Measurements from ENCODE around the gene GALP.
"Not testable (repeated sequence)": the region's sequence is repeated elsewhere in the genome, so short reads cannot be mapped to it uniquely, and the experiment has no call there.

Gene GALP

DNA sequence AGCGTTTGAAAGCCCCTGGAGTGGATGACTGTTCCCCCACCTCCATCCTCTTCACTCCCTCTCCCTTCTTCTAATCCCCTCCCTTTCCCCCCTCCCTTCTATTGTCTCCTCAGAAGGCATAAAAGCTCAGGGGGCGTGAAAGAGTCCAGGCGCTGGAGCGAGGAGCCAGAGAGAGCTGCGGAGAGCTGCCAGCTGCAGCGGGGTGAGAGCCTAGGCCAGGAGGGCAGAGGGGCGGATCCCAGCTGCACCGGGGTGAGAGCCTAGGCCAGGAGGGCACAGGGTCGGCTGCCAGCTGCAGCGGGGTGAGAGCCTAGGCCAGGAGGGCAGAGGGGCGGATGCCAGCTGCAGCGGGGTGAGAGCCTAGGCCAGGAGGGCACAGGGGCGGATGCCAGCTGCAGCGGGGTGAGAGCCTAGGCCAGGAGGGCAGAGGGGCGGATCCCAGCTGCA lies at the start of gene GALP:
GALP (plus strand) TSS at position 148 of the 447 bp plus-strand sequence. CDS start 1,101 bp downstream, outside the sequence.
- not testable (repeated sequence) for DNase-seq (ENCODE audit: low read depth in 2 of 2)

DNA sequence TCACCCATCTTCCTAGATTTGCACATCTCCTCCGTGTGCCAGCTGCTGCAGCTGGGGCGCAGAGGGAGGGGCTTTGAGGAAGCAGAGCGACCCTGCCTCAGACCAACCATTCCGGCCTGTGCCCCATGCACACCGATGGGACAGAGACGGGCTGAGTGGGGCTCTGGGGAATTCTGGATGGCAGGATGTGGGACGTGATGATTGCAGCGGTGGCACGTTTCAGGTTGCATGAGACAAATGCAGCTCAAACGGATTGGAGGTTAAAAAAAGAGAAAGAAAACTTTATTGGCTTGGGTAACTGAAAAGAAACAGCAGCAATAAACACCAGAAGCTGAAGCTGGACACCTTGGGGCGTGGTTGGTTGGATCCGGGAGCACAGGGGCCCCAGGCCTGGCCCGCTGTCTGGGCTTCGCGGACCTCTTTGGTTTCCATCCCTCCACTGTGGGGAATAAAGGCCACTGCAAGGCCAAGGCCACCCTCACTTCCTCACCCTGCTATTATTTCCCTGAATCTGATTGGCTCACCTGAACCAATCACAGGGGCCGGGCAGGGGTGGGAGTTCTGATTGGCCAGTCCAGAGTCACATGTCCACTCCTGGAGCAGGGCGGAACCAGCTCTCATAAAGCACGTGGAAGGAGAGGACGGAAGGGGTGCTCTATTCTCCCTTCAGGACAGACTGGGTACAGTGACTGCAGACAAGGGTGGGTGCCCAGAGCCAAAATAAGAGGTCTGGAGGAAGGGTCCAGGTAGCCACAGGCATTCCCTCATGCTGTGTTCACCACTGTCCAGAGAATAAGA lies 48.6 kb upstream of the GALP start:
- DNase-seq (ENCODE audit: low read depth in 2 of 2), result no peak

DNA sequence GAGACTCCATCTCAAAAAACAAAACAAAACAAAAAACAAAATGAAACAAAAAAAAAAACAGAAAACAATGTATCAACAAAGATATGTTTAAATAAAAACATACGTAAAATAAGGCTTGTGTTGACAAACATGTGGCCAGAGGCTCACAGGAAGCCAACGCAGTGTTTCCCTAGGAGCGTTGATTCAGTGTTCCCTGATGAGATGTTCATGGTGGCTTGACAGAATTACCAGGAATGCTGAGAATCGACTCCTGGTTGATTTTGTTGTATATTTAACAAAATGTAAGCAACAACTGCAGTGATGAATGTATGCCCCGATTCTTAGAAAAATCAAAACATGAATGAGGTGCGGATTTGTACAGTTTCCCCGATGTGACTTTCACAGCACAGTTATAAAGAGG lies 45.8 kb upstream of the GALP start:
- no peak for DNase-seq (ENCODE audit: low read depth in 2 of 2)

DNA sequence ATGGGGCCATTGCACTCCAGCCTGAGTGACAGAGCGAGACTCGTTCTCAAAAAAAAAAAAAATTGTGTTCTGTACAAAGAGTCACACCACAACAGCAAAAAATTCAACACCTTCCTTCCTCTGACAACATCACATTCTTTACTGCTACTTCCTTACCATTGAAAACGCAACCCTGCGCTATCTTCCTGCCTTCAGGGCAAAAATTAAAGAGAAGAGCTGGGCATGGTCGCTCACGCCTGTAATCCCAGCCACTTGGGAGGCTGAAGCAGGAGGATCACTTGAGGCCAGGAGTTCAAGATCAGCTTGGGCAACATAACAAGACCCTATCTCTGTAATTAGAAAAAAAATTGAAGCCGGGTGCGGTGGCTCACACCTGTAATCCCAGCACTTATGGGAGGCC lies 44.2 kb upstream of the GALP start:
- no peak for DNase-seq (ENCODE audit: low read depth in 2 of 2)

DNA sequence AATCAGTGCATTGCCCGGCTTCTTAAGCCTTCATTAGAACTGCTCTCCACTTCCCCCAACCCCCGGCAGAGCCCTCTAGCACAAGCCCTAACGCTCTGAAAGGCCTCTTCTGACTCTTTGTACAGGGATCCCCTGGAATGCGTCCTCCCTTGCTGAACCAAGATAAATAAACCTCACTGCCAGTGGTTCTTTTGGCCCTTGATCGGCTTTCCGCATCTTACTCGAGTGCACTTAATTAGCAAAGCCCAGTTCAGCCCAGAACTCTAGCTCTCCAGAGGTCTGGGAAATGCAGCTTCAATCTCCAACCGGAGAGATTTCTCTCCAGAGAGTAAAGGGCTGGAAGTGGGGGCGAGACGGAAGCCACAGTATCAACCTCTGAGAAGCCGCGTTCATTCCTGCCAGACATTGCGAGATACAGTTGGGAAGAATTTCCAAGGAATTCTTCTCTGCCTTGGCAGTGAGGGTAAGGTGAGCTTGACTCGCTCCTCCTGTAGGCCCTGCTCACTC lies 43.4 kb upstream of the GALP start:
- DNase-seq (ENCODE audit: low read depth in 2 of 2), result no peak

DNA sequence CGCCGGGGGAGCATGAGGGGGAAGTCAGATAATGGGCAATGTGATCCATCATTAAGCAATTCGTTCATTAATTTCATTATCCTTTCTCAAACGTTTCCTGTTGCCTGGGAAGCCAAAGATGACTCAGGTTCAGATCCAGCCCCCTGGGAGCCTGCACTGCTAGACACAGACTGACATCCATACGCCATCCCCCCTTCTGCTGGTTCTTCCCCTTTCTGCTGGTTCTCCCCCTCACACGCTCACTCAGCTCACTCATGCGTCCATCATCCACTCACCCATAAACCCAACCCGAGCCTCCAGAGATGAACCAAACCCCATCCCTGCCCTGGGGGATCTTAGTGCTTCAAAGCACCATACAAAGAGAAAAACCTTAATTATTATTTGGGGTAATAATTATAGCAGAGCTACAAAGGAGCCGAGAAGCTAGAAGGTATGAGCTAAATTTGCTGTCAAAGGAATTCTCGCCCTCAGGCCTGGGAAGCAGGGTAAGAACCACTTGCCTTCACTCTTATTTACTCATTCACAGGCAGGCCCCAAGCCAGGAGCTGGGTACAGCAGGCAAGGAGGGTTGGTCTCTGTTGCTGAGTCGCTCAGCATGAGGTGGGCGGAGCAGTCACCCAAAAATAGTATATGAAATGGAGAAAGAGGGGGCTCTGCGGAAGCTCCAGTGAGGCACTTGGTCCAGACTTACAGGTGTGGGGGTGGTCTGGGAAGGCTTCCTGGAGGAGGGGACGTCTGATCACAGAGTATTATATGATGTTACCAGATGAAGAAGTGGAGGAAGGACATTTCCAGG lies 41.8 kb upstream of the GALP start:
- DNase-seq (ENCODE audit: low read depth in 2 of 2), result no peak

DNA sequence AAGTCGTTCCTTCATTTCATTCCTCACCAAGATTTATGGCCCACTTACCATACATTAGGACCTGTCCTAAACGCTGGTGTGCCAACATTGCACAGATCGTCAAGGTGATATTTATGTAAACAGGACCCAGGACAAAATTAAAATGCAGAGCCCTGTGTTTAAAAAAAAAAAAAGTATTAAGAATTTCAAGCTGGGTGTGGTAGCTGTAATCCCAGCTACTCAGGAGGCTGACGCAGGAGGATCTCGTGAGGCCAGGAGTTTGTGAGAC lies 41.2 kb upstream of the GALP start:
- no peak for DNase-seq (ENCODE audit: low read depth in 2 of 2)

DNA sequence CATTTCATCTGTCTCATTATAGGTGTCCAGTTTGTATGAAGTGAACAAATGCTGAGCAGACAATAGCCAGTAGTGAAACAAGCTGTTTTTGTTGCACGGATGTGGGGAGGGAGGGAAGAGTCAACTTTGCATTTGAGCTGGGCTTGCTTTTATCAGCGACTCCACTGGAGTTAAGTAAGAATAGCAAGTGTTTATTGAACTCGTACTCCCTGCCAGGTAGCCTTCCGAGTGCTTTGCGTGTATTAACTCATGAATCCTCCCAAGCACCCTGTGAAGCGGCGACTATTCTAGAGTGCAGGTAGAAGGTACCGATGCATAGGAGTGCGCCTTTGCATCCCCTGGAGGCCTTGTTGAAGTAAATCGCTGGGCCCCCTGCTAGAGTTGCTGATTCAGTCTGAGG lies 39.4 kb upstream of the GALP start:
- DNase-seq (ENCODE audit: low read depth in 2 of 2), result no peak

DNA sequence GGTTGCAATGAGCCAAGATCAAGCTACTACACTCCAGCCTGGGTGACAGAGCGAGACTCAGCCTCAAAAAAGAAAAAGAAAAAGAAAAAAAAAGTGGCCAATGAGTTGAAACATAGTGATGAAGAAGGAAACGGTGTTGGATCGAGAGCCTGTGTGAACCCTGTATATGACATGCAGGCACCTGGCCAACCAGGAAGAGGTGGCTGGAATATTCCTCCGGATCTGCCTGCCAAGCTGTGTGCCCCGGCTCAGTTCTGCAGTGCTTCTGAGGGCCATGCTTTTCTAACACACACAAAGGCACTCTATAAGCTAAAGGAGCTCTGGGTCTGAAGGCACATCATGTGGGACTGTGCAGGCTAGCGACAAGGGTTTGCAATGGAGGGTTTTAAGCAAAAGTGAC lies 38.4 kb upstream of the GALP start:
- DNase-seq (ENCODE audit: low read depth in 2 of 2), result no peak

DNA sequence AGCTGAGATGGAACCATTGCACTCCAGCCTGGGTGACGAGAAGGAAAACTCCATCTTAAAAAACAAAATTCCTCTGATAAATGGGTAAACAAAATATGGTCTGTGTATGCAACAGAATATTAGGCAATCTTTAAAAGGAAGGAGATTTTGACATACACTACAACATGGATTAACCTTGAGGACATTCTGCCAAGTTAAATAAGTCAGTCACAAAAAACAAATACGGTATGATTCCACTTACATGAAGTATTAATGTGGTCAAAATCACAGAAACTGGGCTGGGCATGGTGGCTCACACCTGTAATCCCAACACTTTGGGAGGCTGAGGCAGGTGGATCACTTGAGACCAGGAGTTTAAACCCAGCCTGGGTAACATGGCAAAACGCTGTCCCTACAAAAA lies 37.7 kb upstream of the GALP start:
- no peak for DNase-seq (ENCODE audit: low read depth in 2 of 2)

DNA sequence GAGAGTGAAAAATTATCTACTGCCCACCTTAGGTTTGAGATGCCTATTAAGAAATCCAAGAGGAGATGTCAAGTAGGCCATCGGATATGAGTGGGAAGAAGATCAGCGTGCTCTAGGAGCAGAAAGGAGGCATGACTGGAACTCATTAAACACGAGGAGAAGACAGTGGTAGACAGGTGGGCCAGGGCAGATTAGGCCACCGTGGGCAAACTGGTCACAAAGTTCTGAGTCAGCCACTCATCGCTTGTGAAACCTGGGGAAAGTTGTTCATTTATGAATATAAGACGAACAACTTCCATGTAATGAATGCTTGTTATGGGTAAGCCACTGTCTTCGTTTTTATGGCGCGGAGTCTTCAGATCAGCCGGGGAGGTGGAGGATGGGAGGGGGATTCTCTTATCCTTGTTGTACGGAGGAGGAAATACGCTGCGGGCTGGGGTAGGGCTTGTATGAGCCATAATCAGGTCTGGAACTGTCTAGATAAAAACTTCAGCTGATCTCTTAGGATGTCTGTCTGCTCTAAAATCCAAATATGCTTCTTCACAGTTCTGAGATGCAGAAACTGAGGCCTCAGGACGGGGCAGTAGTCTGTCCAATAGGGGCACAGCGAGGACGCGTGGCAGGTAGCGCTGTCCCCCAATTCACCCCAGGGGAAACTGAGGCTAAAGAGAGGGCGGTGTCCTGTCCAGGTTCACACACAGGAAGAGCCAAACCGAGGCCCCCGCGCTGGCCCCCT lies 35.8 kb upstream of the GALP start:
- DNase-seq (ENCODE audit: low read depth in 2 of 2), result no peak

DNA sequence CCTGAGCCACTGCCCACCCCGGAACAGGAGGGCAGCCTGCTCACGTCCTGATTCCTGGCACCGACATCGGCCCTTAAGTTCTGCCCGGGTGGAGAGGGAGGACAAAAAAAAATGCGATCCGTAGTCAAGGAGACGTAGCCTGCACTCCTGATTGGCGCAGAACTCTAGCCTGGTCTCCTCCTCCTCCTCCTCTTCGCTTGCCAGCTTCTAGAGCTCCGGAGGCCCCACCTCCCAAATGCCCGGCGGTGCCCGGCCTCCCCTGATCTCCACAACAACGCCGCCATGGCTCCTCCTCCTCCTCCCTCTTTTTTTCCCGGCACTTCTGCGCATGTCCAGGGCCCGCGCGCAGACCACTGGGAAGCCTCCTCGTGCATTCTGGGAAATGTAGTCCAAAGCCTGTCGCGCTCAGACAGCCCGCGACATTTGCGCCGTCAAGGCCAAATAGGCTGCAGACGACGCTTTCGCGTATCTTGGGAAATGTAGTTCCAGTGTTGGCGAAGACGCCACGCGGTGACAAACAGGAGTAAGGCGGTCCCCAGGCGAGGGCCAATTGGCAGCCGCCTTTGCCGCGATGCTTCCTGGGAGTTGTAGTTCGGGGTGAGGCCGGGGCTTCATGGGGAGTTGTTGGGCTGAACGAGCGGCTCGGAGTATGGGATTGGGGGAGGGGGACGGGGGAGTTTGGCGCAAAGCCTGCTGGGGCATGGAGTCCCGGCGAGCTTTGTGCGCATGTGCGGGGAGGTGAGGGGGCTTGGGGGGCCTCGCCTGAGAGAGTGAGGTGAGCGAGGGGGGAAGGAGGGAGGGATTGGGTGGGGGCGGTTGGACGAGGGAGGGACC lies 35.0 kb upstream of the GALP start, which contains the start of gene ZNF444:
ZNF444 (plus strand) TSS at position 705 of the 834 bp plus-strand sequence. CDS start 5,625 bp downstream, outside the sequence.
- peak; percentile 99 to 100 for DNase-seq (ENCODE audit: low read depth in 2 of 2)

DNA sequence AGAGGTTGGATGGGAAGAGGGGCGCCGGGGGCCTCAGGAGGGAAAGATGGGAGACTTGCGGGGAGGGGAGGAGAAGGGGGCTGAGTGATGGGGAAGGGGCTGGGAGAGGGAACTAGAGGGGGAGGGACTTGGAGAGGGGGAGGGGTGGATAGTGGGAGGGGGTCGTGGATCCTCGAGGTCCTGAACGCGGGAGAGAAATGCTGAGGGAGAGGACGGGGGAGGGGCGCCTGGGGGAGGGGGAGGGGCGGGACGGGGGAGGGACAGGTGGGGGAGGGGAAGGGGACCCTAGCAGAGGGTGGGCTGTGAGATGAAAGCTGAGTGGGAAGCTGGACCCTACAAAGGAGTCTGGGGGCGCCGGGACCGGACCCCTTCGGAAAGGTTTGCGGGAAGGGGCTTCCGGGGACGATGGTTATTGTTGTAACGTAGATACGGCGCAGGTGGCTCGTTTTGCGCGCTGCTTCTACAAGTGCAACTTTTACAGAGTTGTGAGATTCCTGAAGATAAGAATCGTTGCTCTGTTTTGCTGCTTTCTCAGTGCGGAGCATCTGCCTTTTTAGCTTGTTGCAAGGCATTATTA lies 34.3 kb upstream of the GALP start:
- no peak for DNase-seq (ENCODE audit: low read depth in 2 of 2)

DNA sequence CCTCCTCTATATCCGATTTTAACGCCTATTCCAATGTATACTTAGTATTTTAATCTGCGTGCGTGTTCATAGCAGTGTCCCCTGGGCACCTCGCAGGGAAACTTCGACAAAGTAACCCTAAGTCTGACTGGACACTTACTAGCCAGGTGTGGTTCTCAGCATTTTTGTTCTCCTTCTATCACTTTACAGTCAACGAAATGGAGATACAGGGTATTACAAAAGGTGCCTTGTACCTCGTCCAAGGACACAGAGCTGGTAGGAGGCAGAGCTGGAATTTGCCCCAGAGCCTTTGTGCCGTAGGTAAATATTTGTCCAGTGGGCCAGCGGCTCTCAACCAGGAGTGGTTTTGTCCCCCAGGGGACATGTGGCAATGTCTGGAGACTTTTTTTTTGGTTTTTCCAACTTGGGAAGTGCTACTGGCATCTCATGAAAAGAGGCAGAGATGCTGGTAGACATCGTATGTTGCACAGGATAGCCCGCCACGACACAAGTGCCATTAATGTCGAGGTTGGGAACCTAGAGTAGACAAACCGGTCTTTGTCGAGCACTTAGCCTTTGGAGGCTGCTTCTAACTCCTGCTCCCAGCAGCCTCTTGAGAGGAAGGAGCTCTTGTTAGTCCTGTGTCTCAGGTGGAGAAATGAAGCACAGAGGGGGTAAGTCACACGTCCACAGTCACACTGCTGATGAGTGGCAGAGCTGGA lies 33.6 kb upstream of the GALP start:
- DNase-seq (ENCODE audit: low read depth in 2 of 2), result no peak

DNA sequence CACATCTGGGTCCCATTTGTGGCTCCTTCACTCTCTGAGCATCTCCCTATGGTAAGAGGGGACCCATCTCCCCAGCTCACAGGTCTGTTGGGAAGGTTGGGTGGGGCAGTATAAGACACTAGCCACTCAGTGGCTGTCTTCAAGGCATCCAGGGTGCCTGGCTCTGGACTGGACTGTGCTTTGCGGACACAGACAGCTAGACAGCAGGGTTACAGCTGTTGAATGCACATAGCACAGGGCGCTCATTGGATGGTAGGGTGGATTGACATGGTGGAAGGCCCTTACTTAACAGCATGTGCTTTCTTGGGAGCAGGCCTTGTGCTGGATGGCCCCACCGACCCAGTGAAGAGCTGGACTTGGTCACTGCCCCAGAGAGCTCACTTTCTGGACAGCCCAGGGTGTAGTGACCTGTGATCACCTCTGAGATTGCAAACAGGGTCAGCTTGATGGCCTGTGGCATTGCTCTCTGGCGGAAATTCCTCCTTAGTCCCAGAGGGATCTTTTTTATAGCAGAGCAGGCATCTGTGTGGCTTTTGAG lies 32.8 kb upstream of the GALP start:
- no peak for DNase-seq (ENCODE audit: low read depth in 2 of 2)

DNA sequence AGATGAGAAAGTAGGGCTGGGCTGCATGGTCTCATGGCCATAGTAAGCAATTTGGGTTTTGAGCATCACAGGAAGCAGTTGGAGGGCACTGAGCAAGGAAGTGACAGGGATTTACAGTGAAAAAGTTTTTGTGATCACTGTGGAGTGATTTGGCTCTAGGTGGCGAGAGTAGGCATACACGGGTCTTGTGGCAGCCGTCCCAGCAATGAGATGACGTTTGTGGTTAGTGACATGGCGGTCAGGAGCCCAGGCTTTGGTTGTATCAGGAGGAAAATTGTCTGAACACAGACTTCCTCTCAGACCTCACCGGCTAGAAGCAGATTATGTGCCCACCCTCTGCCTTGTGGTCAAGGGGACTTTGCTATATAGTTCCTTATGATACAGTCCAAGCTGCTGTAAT lies 31.4 kb upstream of the GALP start:
- DNase-seq (ENCODE audit: low read depth in 2 of 2), result no peak

DNA sequence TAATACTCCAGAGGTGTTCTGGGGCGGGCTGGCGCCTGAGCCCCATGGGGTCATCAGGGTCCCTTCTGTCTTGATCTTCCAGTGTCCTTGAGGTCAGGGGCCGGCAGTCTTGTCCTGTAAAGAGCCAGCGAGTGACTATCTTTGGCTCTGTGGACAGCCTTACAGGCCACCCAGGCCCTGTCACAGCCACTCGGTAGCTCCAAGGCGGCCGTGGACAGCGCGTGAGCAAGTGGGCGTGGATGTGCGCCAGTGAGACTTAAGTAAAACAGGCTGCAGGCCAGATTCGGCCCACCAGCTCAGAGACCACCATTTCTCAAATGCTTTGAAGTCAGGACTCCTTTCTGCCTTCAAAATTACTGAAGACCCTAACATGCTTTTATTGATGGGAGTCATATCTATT lies 31.0 kb upstream of the GALP start:
- no peak for DNase-seq (ENCODE audit: low read depth in 2 of 2)

DNA sequence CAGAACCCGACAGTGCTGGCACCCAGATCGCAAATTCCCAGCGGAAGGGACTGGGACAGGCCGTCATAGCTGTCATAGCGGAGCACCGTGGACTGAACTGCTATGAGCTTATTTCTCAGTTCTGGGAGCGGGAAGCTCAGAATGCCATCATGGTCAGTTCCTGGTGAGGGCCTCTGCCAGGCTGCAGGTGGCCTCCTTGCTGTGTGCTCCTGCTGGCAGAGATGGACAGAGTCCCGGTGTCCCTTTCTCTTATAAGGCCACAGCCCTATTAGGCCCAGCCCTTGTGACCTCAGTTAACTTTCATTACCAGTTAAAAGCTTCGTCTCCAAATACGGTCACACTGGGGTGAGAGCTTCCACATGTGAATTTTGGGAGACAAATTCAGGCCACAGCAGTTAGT lies 30.1 kb upstream of the GALP start:
- no peak for DNase-seq (ENCODE audit: low read depth in 2 of 2)

DNA sequence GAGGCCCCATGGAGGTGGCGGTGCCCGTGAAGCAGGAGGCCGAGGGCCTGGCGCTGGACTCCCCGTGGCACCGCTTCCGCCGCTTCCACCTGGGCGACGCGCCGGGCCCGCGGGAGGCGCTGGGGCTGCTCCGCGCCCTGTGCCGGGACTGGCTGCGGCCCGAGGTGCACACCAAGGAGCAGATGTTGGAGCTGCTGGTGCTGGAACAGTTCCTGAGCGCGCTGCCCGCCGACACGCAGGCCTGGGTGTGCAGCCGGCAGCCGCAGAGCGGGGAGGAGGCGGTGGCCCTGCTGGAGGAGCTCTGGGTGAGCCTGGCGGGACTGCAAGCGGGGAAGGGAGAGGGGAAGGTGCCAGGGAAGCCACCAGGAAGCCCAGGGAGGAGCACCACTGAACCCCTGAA lies 28.9 kb upstream of the GALP start:
- DNase-seq (ENCODE audit: low read depth in 2 of 2), result no peak

DNA sequence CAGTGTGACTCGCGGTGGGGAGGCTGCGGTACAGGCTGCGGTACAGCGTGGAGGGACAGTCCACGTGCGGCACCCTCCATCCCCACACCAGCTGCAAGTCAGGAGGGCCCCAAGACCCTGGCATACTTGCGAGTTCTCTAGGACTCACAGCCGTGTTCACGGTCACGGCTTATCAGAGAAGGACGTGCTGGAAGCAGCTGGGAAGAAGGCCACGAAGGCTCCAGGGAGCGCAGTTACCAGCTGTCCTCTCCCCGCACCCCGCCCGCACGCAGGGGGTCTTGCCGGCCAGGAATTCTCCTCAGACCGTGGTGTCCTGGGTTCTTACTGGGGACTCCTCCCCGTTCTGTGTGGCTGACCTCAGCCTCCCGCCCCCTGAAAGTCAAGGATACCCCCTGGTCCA lies 28.5 kb upstream of the GALP start:
- DNase-seq (ENCODE audit: low read depth in 2 of 2), result no peak
